MCF 10A (cell line): Measurements from ENCODE around the gene SUGCT. TPM values are rescaled to one million over a fixed set of nuclear protein-coding genes. Genes with fewer than 3 reads are reported as not detected.
"Not testable (repeated sequence)": the region's sequence is repeated elsewhere in the genome, so short reads cannot be mapped to it uniquely, and the experiment has no call there.

Experiments used
- BruUV-seq: library from RNA; stranded (reverse); fragments of 400-500 nt; replicated peaks from 2 replicates; lab custom pipeline; 2021; lab: Mats Ljungman, UMichigan
- CTCF ChIA-PET: fragments of 300-600 bp; sonication (Branson Sonifier 250); formaldehyde crosslinking; extraction: SDS; loops from one replicate; lab custom pipeline; 2021; ENCODE audit warnings: antibody characterized with exemption, inconsistent platforms; lab: Yijun Ruan, JAX
- POLR2A ChIA-PET: fragments of 300-600, 350-650 bp; sonication (Branson Sonifier 250); formaldehyde crosslinking; extraction: SDS; loops from one replicate; lab custom pipeline; 2020; ENCODE audit warnings: antibody characterized with exemption, inconsistent platforms; lab: Yijun Ruan, JAX
- DNase-seq: peaks from one replicate; pipeline ENCODE4 v3.0.0-alpha.2; 2018; ENCODE audit not compliant: unreplicated experiment
- H3K27ac Mint-ChIP-seq: one replicate; pipeline ENCODE4 v1.8.0; 2022; ENCODE audit warnings: mild to moderate bottlenecking, low read depth, mixed read lengths; ENCODE audit not compliant: unreplicated experiment
- H3K27me3 Mint-ChIP-seq: one replicate; pipeline ENCODE4 v1.8.0; 2022; ENCODE audit warnings: mixed read lengths; ENCODE audit not compliant: insufficient read depth, unreplicated experiment
- H3K36me3 Mint-ChIP-seq: one replicate; pipeline ENCODE4 v1.8.0; 2022; ENCODE audit warnings: mild to moderate bottlenecking, moderate library complexity, mixed read lengths; ENCODE audit not compliant: insufficient read depth, unreplicated experiment
- H3K4me1 Mint-ChIP-seq: one replicate; pipeline ENCODE4 v1.8.0; 2022; ENCODE audit warnings: mixed read lengths; ENCODE audit not compliant: insufficient read depth, unreplicated experiment
- H3K4me3 Mint-ChIP-seq: one replicate; pipeline ENCODE4 v1.8.0; 2022; ENCODE audit warnings: mild to moderate bottlenecking, moderate library complexity, mixed read lengths; ENCODE audit not compliant: unreplicated experiment
- H3K9me3 Mint-ChIP-seq: one replicate; pipeline ENCODE4 v1.8.0; 2022; ENCODE audit warnings: mixed read lengths; ENCODE audit not compliant: unreplicated experiment
- CTCF ChIP-seq: fragments of 200-600 bp; IDR thresholded peaks from one replicate; pipeline ENCODE4 v1.8.0; 2022; ENCODE audit warnings: antibody characterized with exemption, mild to moderate bottlenecking; ENCODE audit not compliant: unreplicated experiment
- intact Hi-C: fragments of 100-400 bp; cut with micrococcal nuclease; formaldehyde crosslinking; loops from 2 replicates; pipeline ENCODE4 v1.14.1; 2022
- total RNA-seq: library from RNA; stranded (reverse); gene quantifications from 2 replicates; pipeline ENCODE4 v1.2.3, GENCODE V29; 2022

SUGCT gene
- total RNA-seq, 1 experiment from 2014 or later = 25.4 TPM

DNA sequence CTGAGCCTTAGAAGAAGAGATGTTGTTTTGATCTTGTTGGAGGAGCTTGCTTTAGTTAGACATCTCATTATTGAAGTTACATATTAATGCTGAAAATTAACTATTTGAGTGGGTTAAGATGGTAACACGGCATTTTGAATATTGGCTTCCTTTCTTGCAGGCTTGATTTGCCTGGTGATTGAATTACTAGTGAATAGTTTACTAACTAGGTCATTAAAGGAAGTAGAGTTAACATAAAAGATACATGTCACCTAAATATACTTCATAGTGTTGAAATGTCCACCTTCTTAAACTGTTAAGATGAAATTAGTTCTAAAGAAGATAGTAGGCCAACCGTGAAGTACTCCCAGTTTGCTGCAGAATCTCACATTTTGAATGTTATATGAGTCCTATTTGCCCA, 18.9 kb upstream of the SUGCT start:
- no peak overlapping the region for H3K27ac Mint-ChIP-seq
- H3K27me3 Mint-ChIP-seq = no peaks in the 10 kb centered on the region
- no peak overlapping the region for H3K4me3 Mint-ChIP-seq
- no peak for TF ChIP-seq CTCF
- peaks cover 6% of the 10 kb centered on the region for H3K4me1 Mint-ChIP-seq
- no peaks in the 10 kb centered on the region for H3K9me3 Mint-ChIP-seq
- POLR2A ChIA-PET = interaction anchor here (0.6 to 3.7 kb wide), 3 partner anchors 18 to 1606 kb away, joined by 3 to 26 read pairs (median 4); partner anchors contain the start of genes MPLKIP and SUGCT
- no peak for DNase-seq
- CTCF ChIA-PET = interaction anchor here (1.0 to 1.1 kb wide), 2 partner anchors 13 to 18 kb away, joined by 3 to 4 read pairs; partner anchors contain the start of genes MPLKIP and SUGCT
- H3K36me3 Mint-ChIP-seq = peaks cover 7% of the 10 kb centered on the region
- intact Hi-C loops = no loop called here
- no TSS peak for BruUV-seq

GRCh38 chr7:40117199-40117598, 17.6 kb upstream of the SUGCT start:
- H3K36me3 Mint-ChIP-seq = peaks cover 11% of the 10 kb centered on the region
- peak; percentile 66 for DNase-seq
- H3K27ac Mint-ChIP-seq, H3K4me1 Mint-ChIP-seq, intact Hi-C loops, H3K27me3 Mint-ChIP-seq, CTCF ChIA-PET, H3K4me3 Mint-ChIP-seq, H3K9me3 Mint-ChIP-seq, BruUV-seq: not testable (repeated sequence)
- POLR2A ChIA-PET = interaction anchor here (1.2 to 3.7 kb wide), 2 partner anchors 14 to 16 kb away, joined by 4 to 26 read pairs; partner anchors contain the start of genes MPLKIP and SUGCT

DNA sequence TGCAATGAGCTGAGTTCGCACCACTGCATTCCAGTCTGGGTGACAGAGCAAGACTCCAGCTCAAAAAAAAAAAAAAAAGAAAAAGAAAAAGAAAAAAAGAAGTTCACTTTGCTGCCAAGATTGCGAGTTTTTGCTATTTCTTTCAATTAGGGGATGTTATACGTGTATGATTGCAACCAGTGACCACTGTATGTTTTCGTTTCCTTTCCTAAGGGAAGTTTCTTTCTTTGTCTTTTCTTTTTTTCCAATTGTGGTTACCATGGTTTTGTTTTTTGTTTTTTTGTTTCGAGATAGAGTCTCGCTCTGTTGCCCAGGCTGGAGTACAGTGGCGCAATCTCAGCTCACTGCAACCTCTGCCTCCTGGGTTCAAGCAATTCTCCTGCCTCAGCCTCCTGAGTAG, 16.6 kb upstream of the SUGCT start:
- BruUV-seq, H3K27ac Mint-ChIP-seq, intact Hi-C loops, H3K27me3 Mint-ChIP-seq, H3K4me1 Mint-ChIP-seq, DNase-seq, H3K4me3 Mint-ChIP-seq, H3K9me3 Mint-ChIP-seq: not testable (repeated sequence)
- CTCF ChIA-PET = interaction anchor here (0.6 to 1.3 kb wide), 4 partner anchors 16 to 1979 kb away, joined by 3 to 5 read pairs (median 4); partner anchors contain the start of genes MPLKIP and SUGCT
- POLR2A ChIA-PET = interaction anchor here (0.7 to 3.7 kb wide), 3 partner anchors 13 to 62 kb away, joined by 3 to 26 read pairs (median 4); partner anchors contain the start of genes MPLKIP and SUGCT
- peaks cover 11% of the 10 kb centered on the region for H3K36me3 Mint-ChIP-seq

- no TSS peak for BruUV-seq
- no peak for TF ChIP-seq CTCF
- peaks cover 11% of the 10 kb centered on the region for H3K36me3 Mint-ChIP-seq
- H3K27ac Mint-ChIP-seq = no peak overlapping the region
- CTCF ChIA-PET = no interaction called here
- peaks cover 6% of the 10 kb centered on the region for H3K4me1 Mint-ChIP-seq
- no peaks in the 10 kb centered on the region for H3K27me3 Mint-ChIP-seq
- DNase-seq = no peak
- intact Hi-C loops = no loop called here
- H3K4me3 Mint-ChIP-seq = no peak overlapping the region
- POLR2A ChIA-PET = no interaction called here
- no peaks in the 10 kb centered on the region for H3K9me3 Mint-ChIP-seq
Measured at GRCh38 chr7:40120020-40120419, 14.8 kb upstream of the SUGCT start.

GRCh38 chr7:40122100-40122939, 12.5 kb upstream of the SUGCT start:
- peaks cover 12% of the 10 kb centered on the region for H3K36me3 Mint-ChIP-seq
- H3K9me3 Mint-ChIP-seq, H3K4me3 Mint-ChIP-seq, H3K4me1 Mint-ChIP-seq, DNase-seq, BruUV-seq, intact Hi-C loops, H3K27me3 Mint-ChIP-seq, H3K27ac Mint-ChIP-seq, CTCF ChIA-PET: not testable (repeated sequence)
- POLR2A ChIA-PET = interaction anchor here (1.8 kb wide), 1 partner anchor 12 kb away, joined by 8 read pairs; the partner anchor contains the start of genes MPLKIP and SUGCT
